CD4-positive, alpha-beta T cell treated with Interleukin-1 beta for 1 hour (primary cell): ENCODE results near the gene HCN4.
"Not testable (repeated sequence)": the region's sequence is repeated elsewhere in the genome, so short reads cannot be mapped to it uniquely, and the experiment has no call there.

Source experiments
- DNase-seq, 2 donors: peaks; one replicate each; pipeline ENCODE4 v3.0.0-alpha.2; 2020 to 2022

The HCN4 gene

DNA sequence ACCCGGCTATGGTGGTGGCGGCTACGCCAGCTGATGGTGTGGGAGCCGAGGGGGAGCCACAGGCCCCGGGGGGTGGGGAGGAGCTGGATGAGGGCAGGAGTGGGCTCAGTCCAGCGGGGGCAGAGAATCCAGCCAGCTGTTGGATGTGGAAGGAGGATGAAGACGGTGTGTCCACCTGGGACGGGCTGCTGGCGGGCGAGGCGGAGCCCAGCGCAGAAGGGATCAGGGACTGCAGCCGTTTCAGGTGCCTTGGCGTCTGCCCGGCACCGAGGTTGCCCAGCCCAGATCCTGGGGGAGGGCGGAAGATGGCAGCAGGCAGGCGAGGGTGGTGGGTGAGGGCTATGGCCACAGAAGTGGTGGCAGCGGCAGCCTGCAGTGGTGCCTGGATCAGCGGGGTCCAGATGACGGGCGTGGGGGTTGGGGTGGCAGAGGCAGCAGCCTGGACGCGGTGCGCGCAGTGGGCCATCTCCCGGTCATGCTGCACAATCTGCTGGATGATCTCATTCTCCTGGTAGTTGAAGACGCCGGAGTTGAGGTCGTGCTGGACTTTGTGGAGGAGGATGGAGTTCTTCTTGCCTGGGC is 45.3 kb downstream of the HCN4 start:
- no peak for DNase-seq

DNA sequence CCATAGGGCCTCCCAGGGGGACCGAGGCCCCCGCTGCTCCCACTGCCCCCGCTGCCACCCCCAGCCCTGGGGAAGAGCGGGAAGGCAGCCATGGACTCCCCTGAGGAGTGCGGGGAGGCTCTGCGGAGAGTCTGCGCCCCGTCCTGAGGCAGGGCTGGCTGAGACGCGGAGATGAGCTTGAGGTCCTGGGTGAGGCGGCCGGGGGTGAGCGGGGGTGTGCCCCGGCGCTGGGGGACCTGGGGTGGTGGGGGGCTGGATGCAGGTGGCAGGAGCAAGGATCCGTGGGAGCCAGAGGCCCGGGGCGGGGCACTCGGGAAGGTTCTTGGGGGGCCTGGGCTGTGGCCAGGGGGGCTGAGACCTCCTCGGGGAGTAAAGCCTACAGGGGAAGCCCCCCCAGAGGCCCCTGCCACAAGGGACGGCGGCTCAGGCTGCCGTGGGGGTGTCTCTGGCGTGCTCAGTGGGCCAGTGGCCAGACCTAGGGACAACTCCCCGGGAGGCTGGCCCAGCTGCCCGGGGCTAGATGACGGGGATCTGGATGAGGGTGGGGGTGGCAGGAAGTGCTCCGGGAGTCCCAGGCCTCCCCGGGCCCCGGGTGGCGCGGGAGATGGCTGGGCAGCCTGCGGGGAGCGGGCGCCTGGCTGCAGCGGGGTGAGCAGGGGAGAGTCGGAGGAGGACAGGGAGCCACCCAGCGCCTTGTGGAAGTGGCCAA is 45.9 kb downstream of the HCN4 start:
- DNase-seq: no peak

DNA sequence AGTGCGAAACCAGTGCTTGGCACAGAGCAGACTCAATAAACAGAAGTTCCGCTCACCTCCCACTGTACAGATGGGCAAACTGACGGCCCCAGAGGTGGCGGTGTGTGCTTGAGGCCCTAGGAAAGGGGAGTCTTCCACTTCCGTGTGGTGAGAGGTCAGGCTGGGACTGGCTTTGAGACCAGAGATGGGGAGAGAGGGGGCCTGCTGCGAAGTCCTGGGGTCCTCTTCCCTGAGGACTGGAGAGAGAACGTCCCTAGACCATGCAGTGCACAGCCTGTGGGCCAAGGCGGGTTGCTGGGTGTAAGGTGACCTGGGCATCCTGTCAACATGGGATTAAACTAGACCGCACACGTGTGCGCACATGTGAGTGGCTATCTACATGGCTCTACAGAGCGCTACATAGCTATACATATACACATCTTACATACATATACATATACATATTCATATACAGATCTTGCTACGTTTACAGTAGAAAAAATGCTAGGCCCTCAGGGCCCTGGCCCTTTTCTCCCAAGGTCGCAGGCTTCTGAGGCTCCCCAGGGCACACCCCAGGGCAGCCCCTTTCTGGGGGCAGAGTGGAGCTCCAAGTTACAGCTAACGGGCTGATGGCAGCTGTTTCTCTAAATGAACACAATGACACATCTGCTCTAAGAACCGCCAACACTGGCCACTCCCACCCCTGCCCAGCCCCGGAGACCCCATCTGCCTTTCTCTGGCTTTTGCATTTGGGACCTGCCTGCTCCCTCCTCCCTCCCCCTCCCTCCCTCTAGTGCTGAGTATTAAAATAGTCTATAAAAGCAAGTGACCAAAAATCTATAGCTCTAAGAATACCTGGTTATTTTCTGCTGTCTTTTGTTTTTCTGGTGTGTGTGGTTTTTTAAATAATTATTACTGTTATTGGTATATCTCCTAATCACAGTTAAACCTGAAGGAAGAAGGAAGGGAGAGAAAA is 47.0 kb downstream of the HCN4 start:
- DNase-seq: no peak

- DNase-seq: no peak
Measured at GRCh38 chr15:73320619-73321180, 48.1 kb downstream of the HCN4 start.

- no peak for DNase-seq
Measured at GRCh38 chr15:73319460-73320245, 49.1 kb downstream of the HCN4 start.

DNA sequence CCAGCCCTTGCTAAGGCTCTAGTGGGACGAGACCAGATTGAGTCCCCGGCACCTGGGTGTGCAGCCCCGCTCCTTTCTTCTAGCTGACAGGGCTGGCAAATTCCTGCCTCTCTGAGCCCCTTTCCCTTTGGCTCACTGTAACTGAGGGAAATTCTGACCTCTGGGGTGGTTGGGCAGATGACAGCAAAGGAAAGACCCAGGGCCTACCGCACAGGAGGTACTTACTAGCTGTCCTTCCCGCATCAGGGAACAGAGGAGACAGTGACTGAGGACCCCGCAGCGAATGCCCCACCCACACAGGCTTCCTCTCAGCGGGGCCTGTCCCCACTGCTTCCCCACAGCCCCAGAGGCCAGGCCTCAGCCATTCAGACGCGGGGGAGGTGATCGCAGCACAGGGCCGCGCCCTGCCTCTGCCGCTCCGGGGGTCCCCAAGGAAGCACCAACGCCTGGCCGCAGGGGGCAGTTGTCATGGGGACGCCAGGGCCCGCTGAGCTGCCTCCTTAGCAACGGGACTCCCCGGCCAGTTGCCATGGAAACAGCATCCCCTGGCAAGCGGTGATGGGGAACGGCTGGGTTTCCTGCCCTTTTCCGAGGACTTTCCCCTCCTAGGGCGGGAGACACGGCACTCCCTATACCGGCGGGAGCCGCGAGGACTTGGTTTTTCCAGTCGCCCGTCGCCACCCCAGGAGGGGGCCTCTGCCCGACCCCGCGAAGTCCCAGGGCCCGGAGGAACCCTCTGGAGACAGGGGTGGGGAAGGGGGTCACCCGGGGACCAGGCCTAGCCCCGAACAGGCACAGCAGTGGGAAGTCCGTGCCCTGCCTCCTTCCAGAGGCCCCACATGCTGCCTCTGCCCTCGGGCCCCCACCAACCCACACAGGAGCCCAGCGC is 50.1 kb downstream of the HCN4 start:
- DNase-seq: peak in 1 of 2 donors; percentile 63

DNA sequence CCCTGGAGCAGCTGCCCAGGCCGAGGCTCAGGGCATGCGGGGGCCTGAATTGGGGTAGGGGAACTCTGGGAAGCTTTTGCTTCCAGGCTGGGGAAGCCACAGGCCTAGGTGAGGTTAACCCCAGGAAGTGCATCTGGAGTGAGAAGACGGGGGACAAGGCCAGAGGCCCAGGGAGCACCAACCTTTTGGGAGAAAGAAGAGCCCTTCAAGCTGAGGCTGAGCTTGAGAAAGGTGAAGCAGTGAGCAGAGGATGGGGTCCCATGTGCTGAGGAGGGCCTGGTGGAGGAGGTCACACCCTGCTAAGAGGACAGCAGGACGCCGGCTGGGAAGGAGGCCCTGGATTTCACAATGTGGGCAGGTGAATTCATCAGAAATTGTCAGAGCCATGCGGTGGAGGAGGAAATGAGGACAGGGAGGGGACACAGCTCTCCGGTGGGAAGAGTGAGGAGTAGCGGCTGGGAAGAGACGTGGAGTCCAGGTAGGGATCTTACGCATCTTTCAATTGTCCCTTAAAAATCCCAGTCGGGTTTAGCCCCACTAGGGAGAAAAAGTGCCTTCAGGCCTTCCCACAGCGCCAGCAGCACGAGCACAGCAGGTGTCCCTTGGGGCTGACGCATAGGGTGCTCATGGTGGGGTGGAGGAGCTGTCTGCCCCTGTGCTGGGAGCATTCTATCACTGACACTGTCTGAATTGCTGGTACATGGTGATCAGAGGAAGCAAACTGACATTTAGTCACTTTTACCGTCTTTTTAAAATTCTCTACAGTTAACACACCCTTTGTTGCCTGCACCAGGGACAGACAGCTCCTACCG is 50.9 kb downstream of the HCN4 start:
- DNase-seq: no peak

GRCh38 chr15:73313861-73314260 is 54.9 kb downstream of the HCN4 start:
- DNase-seq: no peak

DNA sequence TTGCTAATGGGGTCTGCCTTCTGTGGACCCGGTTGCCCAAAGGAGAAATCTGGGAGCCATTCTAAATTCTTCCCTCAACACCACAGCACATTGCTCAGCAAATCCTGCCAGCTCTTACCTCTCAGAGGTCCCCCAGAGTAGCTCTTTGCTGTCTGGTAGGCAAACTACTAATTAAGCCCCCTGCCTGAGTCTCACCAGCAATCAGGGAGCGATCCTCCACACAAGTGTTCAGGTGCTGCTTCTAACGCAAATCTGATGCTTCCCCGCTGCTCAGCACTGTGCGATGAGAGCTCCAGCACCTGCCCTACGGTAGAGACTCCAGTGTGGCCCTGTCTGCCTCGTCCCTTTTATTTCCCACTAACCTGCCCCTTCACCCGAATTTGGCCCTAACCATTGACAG is 60.5 kb downstream of the HCN4 start:
- DNase-seq: no peak

GRCh38 chr15:73305331-73306211 is 63.2 kb downstream of the HCN4 start:
- peak; percentile 31 to 37 for DNase-seq

DNA sequence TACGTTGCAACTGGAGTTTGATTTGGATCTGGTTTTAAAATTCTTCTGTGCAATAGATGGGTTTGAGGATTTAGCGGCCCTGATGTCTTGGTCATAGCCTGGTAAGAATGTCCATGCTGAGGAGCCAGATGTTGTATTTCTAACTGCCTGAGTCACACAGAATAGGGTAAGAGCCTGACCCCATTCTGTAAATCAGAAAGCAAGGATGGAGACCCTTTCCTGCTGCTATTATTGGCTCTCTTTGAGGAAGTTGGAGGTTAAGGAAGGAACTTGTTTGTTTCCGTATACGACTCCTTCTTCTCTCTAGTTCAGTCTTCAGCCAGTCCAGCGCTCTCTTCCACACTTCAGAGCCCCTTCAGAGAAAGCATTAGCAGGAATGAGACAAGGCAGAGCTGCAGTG is 65.1 kb downstream of the HCN4 start:
- DNase-seq: no peak

DNA sequence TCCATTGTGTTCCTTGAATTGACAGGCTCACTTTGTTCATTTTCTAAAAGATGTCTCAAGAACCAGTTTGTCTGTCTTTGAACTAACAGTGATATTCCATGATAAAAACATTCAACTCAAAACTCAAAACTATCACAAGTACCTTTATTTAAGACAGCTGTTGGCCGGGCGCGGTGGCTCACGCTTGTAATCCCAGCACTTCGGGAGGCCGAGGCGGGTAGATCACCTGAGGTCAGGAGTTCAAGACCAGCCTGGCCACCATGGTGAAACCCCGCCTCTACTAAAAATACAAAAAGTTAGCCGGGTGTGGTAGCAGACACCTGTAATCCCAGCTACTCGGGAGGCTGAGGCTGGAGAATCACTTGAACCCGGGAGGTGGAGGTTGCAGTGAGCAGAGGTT is 68.5 kb downstream of the HCN4 start:
- not testable (repeated sequence) for DNase-seq

DNA sequence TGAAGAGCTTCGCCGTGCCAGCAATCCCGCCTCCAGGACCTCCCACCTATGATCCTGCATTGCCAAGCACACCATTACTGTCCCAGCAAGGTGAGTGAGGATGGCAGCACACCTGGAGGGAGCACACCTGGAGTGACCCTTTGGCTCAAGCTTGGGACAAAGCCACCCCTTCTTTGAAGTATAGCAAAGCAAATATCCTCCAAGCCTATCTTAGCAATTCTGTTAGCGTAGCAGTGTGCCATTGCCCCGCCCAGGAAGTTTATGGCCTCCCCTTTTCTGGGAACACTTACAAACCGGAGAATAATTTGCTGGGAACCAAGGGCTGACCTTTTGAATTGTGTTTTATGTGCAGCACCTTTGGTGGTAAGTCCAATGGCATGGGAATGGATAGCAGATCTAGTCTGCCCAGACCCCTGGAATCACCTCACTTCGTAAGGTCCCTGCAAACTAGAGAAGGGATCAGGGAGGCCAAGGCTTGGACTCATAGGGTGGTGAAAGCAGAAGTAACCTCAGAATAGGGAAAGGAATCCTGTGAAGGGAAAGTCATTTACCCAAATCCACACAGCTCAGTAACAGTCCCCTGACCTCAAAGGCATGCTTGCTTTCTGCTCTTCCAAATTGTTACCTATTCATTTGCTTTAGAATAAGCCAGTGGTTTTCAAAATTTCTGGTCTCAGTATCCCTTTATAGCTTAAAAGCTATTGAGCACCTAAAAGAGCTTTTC is 70.1 kb downstream of the HCN4 start:
- no peak for DNase-seq

- DNase-seq: no peak
Measured at GRCh38 chr15:73296609-73297353, 72.0 kb downstream of the HCN4 start.

GRCh38 chr15:73295630-73296286 is 73.0 kb downstream of the HCN4 start:
- DNase-seq: peak in 1 of 2 donors; percentile 43

GRCh38 chr15:73293773-73294172 is 75.0 kb downstream of the HCN4 start:
- no peak for DNase-seq

- no peak for DNase-seq
Measured at GRCh38 chr15:73291441-73291840, 77.3 kb downstream of the HCN4 start.
